GM20000 (cell line): ENCODE measurements around the gene PCGF3.
"Not testable (repeated sequence)": the region's sequence is repeated elsewhere in the genome, so short reads cannot be mapped to it uniquely, and the experiment has no call there.

ENCODE experiments used
- DNase-seq: peaks from one replicate; pipeline ENCODE4 v3.0.0; 2012; ENCODE audit warnings: low spot score
- CTCF ChIP-seq: IDR thresholded peaks from 2 replicates; pipeline ENCODE4 v1.5.1; 2012; ENCODE audit warnings: mild to moderate bottlenecking, control low read depth; ENCODE audit errors: extremely low read depth, missing control alignments

Gene PCGF3

DNA sequence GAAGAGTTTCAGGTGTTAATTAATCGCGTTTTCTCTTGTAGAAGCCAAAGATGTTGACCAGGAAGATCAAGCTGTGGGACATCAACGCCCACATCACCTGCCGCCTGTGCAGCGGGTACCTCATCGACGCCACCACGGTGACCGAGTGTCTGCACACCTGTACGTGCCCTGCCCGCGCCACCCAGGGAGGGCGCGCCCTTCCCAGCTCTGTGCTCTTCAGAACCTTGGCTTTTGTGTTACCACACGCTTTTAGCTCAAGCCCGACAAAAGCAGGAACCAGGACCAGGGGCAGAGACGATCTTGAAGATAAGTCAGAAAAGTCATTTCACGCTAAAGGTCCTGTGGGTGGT, 28.0 kb downstream of the PCGF3 start:
- DNase-seq = no peak
- TF ChIP-seq CTCF = no peak

DNA sequence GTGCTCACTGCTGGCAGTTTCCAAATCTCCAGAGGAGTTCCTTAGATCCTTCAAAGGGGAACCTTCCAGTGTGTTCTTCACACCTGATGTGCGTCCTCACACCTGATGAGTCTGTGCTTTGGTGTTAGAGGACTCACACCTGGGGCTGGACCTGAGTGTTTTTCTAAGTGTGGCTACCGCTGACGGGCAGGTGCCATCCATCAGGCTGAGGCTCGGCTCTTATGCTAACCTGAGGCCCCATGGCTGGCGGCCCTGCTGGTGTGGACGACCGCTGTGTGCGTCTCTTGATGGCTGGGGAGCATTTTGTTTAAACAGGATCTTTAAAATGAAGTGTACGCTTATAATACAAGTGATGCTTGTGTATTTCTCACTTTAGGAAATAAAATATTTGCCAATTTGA, 28.4 kb downstream of the PCGF3 start:
- no peak for TF ChIP-seq CTCF
- DNase-seq = no peak

- TF ChIP-seq CTCF = no peak
- no peak for DNase-seq
These were observed 29.3 kb downstream of the PCGF3 start for GRCh38 chr4:734951-735350.

DNA sequence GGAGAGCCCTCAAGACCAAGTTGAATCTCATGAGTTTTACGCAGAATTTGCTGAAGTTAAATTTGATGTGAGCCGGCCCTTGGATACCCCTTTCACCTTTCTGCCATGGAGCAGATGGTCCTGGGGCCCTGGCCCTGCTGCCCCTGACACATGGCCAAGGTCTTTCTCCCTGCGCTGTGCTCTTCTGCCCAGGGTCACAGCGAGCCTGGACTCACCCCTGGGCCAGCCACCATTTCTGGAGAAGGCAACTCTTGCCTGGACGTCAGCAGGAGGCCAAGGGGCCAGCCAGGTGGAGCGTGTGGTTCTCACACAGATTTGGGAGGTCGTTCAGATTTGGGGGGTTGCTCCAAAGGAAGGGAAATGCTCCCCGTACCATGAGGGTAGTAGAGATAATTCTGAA, 30.0 kb downstream of the PCGF3 start:
- no peak for TF ChIP-seq CTCF
- DNase-seq = no peak

- DNase-seq = not testable (repeated sequence)
These were observed 30.9 kb downstream of the PCGF3 start for GRCh38 chr4:736561-736960.

GRCh38 chr4:738781-739280, 33.2 kb downstream of the PCGF3 start:
- no peak for TF ChIP-seq CTCF
- DNase-seq = no peak

GRCh38 chr4:739569-739968, 33.9 kb downstream of the PCGF3 start:
- no peak for DNase-seq
- no peak for TF ChIP-seq CTCF

DNA sequence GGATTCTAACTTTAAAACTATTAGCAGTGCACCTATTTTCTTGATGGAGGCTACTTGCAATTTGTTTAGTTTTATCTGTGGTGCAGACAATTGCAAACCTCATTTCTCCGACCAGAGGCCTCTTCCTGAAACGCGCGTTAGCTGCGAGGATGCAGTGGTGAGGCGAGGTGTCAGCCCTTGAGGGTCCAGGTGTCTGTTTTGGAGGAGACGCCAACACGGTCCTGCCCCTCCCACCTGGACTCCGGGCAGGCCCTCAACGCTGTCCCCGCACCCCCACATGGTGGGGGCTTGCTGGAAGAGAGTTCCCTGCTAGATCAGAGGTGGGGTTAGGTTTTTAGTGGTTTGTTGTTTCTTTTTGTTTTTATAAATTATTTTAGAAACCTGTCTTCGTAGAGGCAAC, 34.4 kb downstream of the PCGF3 start:
- DNase-seq = no peak
- no peak for TF ChIP-seq CTCF
